ENCODE data around the gene DUOX1.
A peak's percentile ranks its signal among the peaks of the same experiment; 100 is the strongest.

DUOX1 gene

GRCh38 chr15:45143946-45144345 is 14.2 kb downstream of the DUOX1 start:
- DNase-seq (no peak), ATAC-seq (no peak)

GRCh38 chr15:45144775-45145174 is 15.0 kb downstream of the DUOX1 start:
- ATAC-seq, result no peak
- no peak for DNase-seq

GRCh38 chr15:45146405-45146804 is 16.6 kb downstream of the DUOX1 start:
- DNase-seq, result no peak
- ATAC-seq, result no peak

GRCh38 chr15:45147606-45148005 is 17.8 kb downstream of the DUOX1 start:
- DNase-seq, result no peak
- ATAC-seq, result no peak

GRCh38 chr15:45148076-45149059 is 18.6 kb downstream of the DUOX1 start:
- ATAC-seq (no peak), DNase-seq (no peak)

GRCh38 chr15:45149060-45149459 is 19.3 kb downstream of the DUOX1 start:
- no peak for DNase-seq
- no peak for ATAC-seq

GRCh38 chr15:45150481-45150880 is 20.7 kb downstream of the DUOX1 start:
- DNase-seq, result no peak

GRCh38 chr15:45150997-45151396 is 21.2 kb downstream of the DUOX1 start:
- no peak for ATAC-seq
- DNase-seq, result no peak

More at GRCh38 chr15:45150481-45150880, 20.7 kb downstream of the DUOX1 start:
- ATAC-seq, result no peak

- DNase-seq, result no peak
- no peak for ATAC-seq
Observed at GRCh38 chr15:45151998-45152828, 22.4 kb downstream of the DUOX1 start.

GRCh38 chr15:45155739-45156138 is 25.9 kb downstream of the DUOX1 start:
- no peak for ATAC-seq
- DNase-seq, result no peak

GRCh38 chr15:45156744-45157455 is 27.1 kb downstream of the DUOX1 start:
- no peak for ATAC-seq
- no peak for DNase-seq

GRCh38 chr15:45157974-45158373 is 28.2 kb downstream of the DUOX1 start:
- ATAC-seq (no peak), DNase-seq (no peak)

GRCh38 chr15:45161666-45162065 is 31.9 kb downstream of the DUOX1 start:
- ATAC-seq, result no peak

GRCh38 chr15:45162771-45163507 is 33.1 kb downstream of the DUOX1 start:
- DNase-seq, result peak; percentile 75
- peak; percentile 25 for ATAC-seq

More at GRCh38 chr15:45161666-45162065, 31.9 kb downstream of the DUOX1 start:
- no peak for DNase-seq

GRCh38 chr15:45163508-45163856 is 33.7 kb downstream of the DUOX1 start:
- DNase-seq, result no peak
- no peak for ATAC-seq

GRCh38 chr15:45164914-45165313 is 35.1 kb downstream of the DUOX1 start:
- DNase-seq (no peak), ATAC-seq (no peak)

GRCh38 chr15:45165536-45165935 is 35.7 kb downstream of the DUOX1 start:
- DNase-seq, result no peak
- no peak for ATAC-seq

- ATAC-seq, result peak; percentile 95
- peak; percentile 87 for DNase-seq
Observed at GRCh38 chr15:45166834-45167630, 37.2 kb downstream of the DUOX1 start.

- ATAC-seq (no peak), DNase-seq (no peak)
Observed at GRCh38 chr15:45167631-45168205, 37.9 kb downstream of the DUOX1 start.

- no peak for ATAC-seq
- no peak for DNase-seq
Observed at GRCh38 chr15:45168286-45168685, 38.5 kb downstream of the DUOX1 start.
